CD4-positive, alpha-beta T cell (primary cell): ENCODE results near the gene DNAJC17. TPM values are rescaled to one million over a fixed set of nuclear protein-coding genes. Genes with fewer than 3 reads are reported as not detected.

ENCODE experiments used
- ATAC-seq: fragments of 200-7000 bp; cut with Tn5 transposase; one replicate; pipeline ENCODE4 v1.10.0; 2022; ENCODE audit warnings: mild to moderate bottlenecking; ENCODE audit not compliant: poor library complexity
- CTCF ChIA-PET: fragments of 350-600 bp; sonication (Branson Sonifier 250); formaldehyde crosslinking; loops from one replicate; lab custom pipeline; 2021; ENCODE audit warnings: antibody characterized with exemption, inconsistent platforms; lab: Charles Lee
- POLR2A ChIA-PET: fragments of 350-600 bp; sonication (Branson Sonifier 250); formaldehyde crosslinking; loops from one replicate; lab custom pipeline; 2021; ENCODE audit warnings: antibody characterized with exemption, inconsistent platforms; lab: Charles Lee
- DNase-seq, 14 experiments: peaks; one replicate each; pipeline ENCODE4 v3.0.0-alpha.2; 2013 to 2020; ENCODE audit warnings: mixed read lengths in 2 of 14
- H3K27ac ChIP-seq, 2 donors: one replicate each; pipeline versions ENCODE4 v1.5.1 to v1.7.0; 2013; ENCODE audit warnings: low read length in 2 of 2, low read depth in 1 of 2, mild to moderate bottlenecking in 1 of 2
- H3K27me3 ChIP-seq, 2 experiments: 1 replicate in 1 of 2; 2 replicates in 1 of 2; pipeline versions ENCODE4 v1.6.1 to v1.7.0; 2013; ENCODE audit warnings: low read length in 2 of 2, control low read depth in 1 of 2, mild to moderate bottlenecking in 1 of 2, moderate library complexity in 1 of 2; ENCODE audit not compliant: insufficient read depth in 2 of 2, control insufficient read depth in 1 of 2
- H3K36me3 ChIP-seq: one replicate; pipeline ENCODE4 v1.6.1; 2013; ENCODE audit warnings: low read length, control low read depth; ENCODE audit not compliant: insufficient read depth
- H3K4me1 ChIP-seq: one replicate; pipeline ENCODE4 v1.6.1; 2013; ENCODE audit warnings: low read length, control low read depth; ENCODE audit not compliant: insufficient read depth
- H3K4me3 ChIP-seq: one replicate; pipeline ENCODE4 v1.5.1; 2013; ENCODE audit warnings: mild to moderate bottlenecking, low read length, moderate library complexity
- H3K9me3 ChIP-seq, 2 experiments: 1 replicate in 1 of 2; 2 replicates in 1 of 2; pipeline versions ENCODE4 v1.6.1 to v1.7.0; 2013; ENCODE audit warnings: low read length in 2 of 2, mild to moderate bottlenecking in 2 of 2, control low read depth in 1 of 2, moderate library complexity in 1 of 2; ENCODE audit not compliant: control insufficient read depth in 1 of 2, insufficient read depth in 1 of 2
- H3K27ac Mint-ChIP-seq: one replicate; pipeline ENCODE4 v1.8.0; 2020; ENCODE audit warnings: mixed read lengths
- H3K27me3 Mint-ChIP-seq: one replicate; pipeline ENCODE4 v1.8.0; 2021; ENCODE audit warnings: mixed read lengths
- H3K36me3 Mint-ChIP-seq: one replicate; pipeline ENCODE4 v1.8.0; 2021; ENCODE audit warnings: low read depth, mixed read lengths
- H3K4me1 Mint-ChIP-seq: one replicate; pipeline ENCODE4 v1.8.0; 2021; ENCODE audit warnings: low read depth, mixed read lengths
- H3K4me3 Mint-ChIP-seq: one replicate; pipeline ENCODE4 v1.8.0; 2020; ENCODE audit warnings: mild to moderate bottlenecking, mixed read lengths
- H3K9me3 Mint-ChIP-seq: one replicate; pipeline ENCODE4 v1.8.0; 2020; ENCODE audit warnings: mixed read lengths
- CTCF ChIP-seq: fragments of 200-600 bp; IDR thresholded peaks from one replicate; pipeline ENCODE4 v1.8.0; 2022; ENCODE audit warnings: antibody characterized with exemption, mild to moderate bottlenecking
- intact Hi-C, 2 experiments: fragments of 100-400 bp; cut with DNase I in 1 of 2; cut with micrococcal nuclease in 1 of 2; formaldehyde crosslinking; loops; one replicate each; pipeline versions ENCODE4 v1.15.1 to v1.9.0; 2023 to 2025; cut with DNase I, micrococcal nuclease
- total RNA-seq, 174 experiments: library from RNA in 2 of 174; stranded (reverse) in 2 of 174; gene quantifications; one replicate each; pipeline ENCODE4 v1.2.3 and lab custom pipeline; 2021 to 2026

The DNAJC17 gene
- total RNA-seq, 2 experiments from 2014 or later: 14.4 to 17.9 TPM

DNA sequence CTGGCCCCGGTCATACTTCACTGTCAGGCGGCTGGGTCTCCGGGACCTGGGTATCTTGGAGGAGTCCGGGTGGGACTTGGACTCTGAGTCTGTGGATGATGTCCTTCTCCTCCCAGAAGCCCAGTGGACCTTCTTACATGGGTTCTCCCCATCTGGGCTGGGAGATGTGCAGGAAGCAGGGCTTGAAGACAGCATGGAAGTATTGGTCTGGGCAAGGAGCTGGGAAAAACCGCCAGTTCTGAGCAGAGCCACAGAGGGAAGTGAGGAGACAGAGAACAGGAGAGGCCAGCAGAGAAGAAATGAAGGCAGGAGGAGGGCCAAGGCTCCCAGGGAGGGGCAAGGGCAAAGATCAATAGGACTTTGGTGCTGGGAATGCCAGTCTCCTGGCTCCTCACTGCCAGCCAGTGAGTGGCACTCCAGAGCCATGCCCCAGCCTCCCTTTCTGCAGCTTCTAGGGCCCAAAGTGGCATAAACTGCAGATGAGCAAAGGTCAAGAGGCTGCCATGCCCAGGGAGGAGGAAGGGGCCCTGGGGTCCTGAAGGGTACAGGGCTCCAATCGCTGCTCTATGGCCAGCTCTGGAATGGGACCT, 21.3 kb upstream of the DNAJC17 start, which contains the start of gene PPP1R14D:
PPP1R14D (minus strand) TSS at position 262 of the 590 bp plus-strand sequence; CDS start at position 195, 67 bp downstream.
- no peaks in the 10 kb centered on the region for H3K27me3 ChIP-seq
- H3K9me3 ChIP-seq: no peaks in the 10 kb centered on the region
- intact Hi-C loops: no loop called here
- ChIA-PET CTCF (no interaction called here), POLR2A (interaction anchor here (0.6 kb wide), 1 partner anchor 651 kb away, joined by 6 read pairs; no protein-coding TSS in a partner anchor)
- H3K27ac ChIP-seq: no peak within 1 kb of the TSS
- peaks cover 6% of the 10 kb centered on the region for H3K27me3 Mint-ChIP-seq
- ATAC-seq (no peak), DNase-seq (no peak)
- no peaks in the 10 kb centered on the region for H3K4me1 ChIP-seq
- TF ChIP-seq CTCF: no peak
- no peak within 1 kb of the TSS for H3K4me3 ChIP-seq
- H3K4me3 Mint-ChIP-seq: no peak within 1 kb of the TSS
- H3K36me3 ChIP-seq: no peaks in the 10 kb centered on the region
- H3K27ac Mint-ChIP-seq: no peak within 1 kb of the TSS
- no peaks in the 10 kb centered on the region for H3K9me3 Mint-ChIP-seq
- no peaks in the 10 kb centered on the region for H3K4me1 Mint-ChIP-seq
- H3K36me3 Mint-ChIP-seq: no peaks in the 10 kb centered on the region

DNA sequence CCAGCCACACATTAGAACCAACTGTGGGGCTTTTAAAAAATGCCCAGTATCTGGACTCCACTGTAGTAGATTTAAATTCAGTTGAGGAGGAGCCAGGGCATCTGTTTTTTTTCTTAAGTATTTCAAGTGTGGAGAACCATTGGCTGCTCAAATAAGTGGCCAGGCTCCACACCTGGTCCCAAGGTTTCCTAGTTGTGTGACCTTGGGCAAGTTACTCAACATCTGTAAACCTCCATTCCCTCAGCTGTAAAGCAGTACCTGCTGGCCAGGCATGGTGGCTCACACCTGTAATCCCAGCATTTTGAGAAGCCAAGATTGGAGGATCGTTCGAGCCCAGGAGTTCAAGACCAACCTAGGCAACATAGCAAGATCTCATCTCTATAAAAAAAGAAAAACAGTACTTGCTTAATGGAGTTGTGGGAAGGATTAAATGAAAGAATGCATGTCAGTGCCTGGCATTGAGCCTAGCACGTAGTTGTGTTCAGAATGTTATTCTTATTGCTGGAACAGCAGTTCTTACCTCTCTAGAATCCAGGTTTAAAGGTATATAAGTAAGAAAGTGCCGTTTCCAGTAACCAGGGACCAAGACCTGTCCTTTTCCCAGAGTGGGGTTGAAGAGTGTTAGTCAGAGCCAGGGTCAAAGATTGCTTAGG, 19.3 kb upstream of the DNAJC17 start:
- Histone ChIP-seq H3K27ac (no peak overlapping the region), H3K27me3 (no peaks in the 10 kb centered on the region), H3K4me3 (no peak overlapping the region), H3K4me1 (no peaks in the 10 kb centered on the region), H3K36me3 (no peaks in the 10 kb centered on the region), H3K9me3 (no peaks in the 10 kb centered on the region)
- ATAC-seq (no peak), DNase-seq (no peak)
- Mint-ChIP-seq H3K27me3 (peaks cover 8% of the 10 kb centered on the region), H3K4me1 (no peaks in the 10 kb centered on the region), H3K36me3 (no peaks in the 10 kb centered on the region), H3K4me3 (no peak overlapping the region), H3K9me3 (no peaks in the 10 kb centered on the region), H3K27ac (no peak overlapping the region)
- no peak for TF ChIP-seq CTCF
- CTCF ChIA-PET: no interaction called here
- POLR2A ChIA-PET: no interaction called here
- intact Hi-C loops: no loop called here

GRCh38 chr15:40825661-40826422, 18.6 kb upstream of the DNAJC17 start:
- no peak for DNase-seq
- no peak for TF ChIP-seq CTCF
- Histone ChIP-seq H3K36me3 (no peaks in the 10 kb centered on the region), H3K9me3 (no peaks in the 10 kb centered on the region), H3K27ac (no peak overlapping the region), H3K4me1 (no peaks in the 10 kb centered on the region), H3K27me3 (no peaks in the 10 kb centered on the region), H3K4me3 (no peak overlapping the region)
- Mint-ChIP-seq H3K36me3 (no peaks in the 10 kb centered on the region), H3K27ac (no peak overlapping the region), H3K4me1 (no peaks in the 10 kb centered on the region), H3K9me3 (no peaks in the 10 kb centered on the region), H3K27me3 (peaks cover 8% of the 10 kb centered on the region), H3K4me3 (no peak overlapping the region)
- ATAC-seq: no peak
- CTCF ChIA-PET: no interaction called here
- POLR2A ChIA-PET: no interaction called here
- intact Hi-C loops: no loop called here
